Measurements from ENCODE around the gene MYPN.

The MYPN gene

GRCh38 chr10:68090586-68090985 lies 18.7 kb upstream of the MYPN start:
- DNase-seq (ENCODE audit: low read depth) = no peak

DNA sequence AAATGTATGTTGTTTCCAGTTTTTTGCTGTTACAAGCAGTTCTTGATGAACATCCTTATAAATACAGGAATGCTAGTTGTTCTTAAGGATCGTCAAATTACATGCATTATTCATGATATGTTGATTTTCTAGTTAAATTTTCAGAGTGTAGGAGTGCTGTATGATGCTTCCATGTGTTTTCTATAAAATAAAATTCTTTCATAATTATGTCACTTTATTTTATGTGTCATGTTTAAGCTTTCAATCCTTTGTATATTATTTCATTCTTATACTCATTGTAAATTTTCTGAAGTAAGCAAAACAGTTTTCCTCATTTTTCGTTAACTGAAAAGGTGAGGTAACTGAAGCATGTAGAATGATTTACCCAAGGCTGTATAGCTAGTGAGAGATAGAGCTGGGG lies 16.8 kb upstream of the MYPN start:
- no peak for DNase-seq (ENCODE audit: low read depth)

DNA sequence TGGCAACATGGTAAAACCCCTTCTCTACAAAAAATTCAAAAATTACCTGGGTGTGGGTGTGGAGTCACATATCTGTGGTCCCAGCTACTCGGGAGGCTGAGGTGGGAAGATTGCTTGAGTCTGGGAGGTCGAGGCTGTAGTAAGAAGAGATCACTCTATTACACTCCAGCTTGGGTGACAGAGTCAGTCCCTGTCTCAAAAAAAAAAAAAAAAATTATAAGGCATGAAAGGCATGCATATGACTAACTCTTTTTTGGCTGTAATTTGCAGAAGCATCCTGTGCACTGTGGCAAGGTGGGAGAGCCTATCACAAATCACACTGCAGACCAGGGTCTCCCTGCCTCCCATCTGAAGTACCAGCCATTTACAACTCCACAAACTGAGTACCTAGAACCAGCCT lies 14.1 kb upstream of the MYPN start:
- DNase-seq (ENCODE audit: low read depth) = no peak

- DNase-seq (ENCODE audit: low read depth) = peak; percentile 90
These were observed 12.3 kb upstream of the MYPN start for GRCh38 chr10:68096913-68097516.

DNA sequence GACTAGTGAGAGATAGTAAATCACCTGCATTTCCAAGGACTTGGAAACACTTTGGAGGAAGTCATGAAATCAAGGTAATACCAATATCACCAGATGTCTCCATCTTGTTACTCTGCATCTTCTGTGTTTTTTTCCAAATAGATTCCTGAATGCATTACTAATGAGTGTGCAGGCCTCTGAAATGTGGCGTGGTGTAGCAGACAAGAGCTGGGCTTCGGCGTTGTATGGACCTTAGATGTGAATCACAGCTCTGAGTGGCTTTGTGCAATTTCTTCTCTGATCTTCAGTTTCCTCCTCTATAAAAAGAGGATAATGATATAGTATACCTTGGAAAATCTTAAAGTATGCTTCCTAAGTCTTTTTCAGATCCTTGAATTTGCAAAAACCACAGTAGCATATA lies 9.6 kb upstream of the MYPN start:
- DNase-seq (ENCODE audit: low read depth) = no peak

- DNase-seq (ENCODE audit: low read depth) = no peak
These were observed 8.2 kb upstream of the MYPN start for GRCh38 chr10:68101066-68101465.

GRCh38 chr10:68103261-68103878 lies 5.9 kb upstream of the MYPN start:
- no peak for DNase-seq (ENCODE audit: low read depth)

GRCh38 chr10:68103901-68104300 lies 5.4 kb upstream of the MYPN start:
- no peak for DNase-seq (ENCODE audit: low read depth)

DNA sequence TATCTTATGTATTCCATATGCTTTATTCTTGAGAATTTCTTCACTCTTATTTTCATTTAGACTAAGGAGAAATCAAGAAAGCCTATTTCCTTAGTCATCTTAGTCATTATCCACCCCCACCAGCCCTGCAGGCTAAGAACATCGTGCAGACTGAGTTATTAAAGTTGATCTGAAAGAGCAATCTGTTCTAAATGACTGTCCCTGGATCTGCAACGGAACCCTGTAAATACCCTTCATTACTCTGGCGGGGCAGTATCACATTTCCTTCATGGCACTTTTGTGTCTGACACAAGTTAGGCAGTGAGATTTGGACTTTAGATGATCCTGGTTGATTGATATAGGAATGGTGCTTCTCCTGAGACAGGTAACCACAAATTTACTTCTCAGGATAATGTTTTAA lies 3.5 kb upstream of the MYPN start:
- peak; percentile 29 for DNase-seq (ENCODE audit: low read depth)

GRCh38 chr10:68106656-68107055 lies 2.6 kb upstream of the MYPN start:
- peak; percentile 83 for DNase-seq (ENCODE audit: low read depth)

GRCh38 chr10:68107651-68108050 lies 1.6 kb upstream of the MYPN start:
- DNase-seq (ENCODE audit: low read depth) = no peak

GRCh38 chr10:68108051-68108450 lies 1.2 kb upstream of the MYPN start:
- no peak for DNase-seq (ENCODE audit: low read depth)

GRCh38 chr10:68108653-68109052 lies 635 bp upstream of the MYPN start:
- DNase-seq (ENCODE audit: low read depth) = no peak

- no peak for DNase-seq (ENCODE audit: low read depth)
These were observed 739 bp downstream of the MYPN start for GRCh38 chr10:68110027-68110426.

DNA sequence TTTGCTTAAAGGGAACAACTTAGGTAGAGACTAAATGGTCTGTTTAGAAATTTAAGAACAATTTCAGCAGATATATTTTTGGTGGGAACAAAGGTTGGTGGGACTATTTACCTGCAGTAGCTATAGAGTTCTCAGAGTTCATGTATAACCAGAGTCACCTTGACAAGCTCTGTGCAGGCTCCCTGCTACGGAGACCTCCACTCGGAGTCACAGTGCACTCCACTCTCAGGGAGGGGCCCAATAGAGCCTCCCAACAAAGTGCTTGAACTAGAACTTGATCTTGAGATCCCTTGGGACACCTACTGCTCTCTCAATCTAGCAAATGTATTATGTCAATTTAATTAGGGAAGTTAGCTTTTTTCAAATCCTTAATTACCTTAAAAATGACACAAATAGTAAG lies 2.3 kb downstream of the MYPN start:
- no peak for DNase-seq (ENCODE audit: low read depth)

DNA sequence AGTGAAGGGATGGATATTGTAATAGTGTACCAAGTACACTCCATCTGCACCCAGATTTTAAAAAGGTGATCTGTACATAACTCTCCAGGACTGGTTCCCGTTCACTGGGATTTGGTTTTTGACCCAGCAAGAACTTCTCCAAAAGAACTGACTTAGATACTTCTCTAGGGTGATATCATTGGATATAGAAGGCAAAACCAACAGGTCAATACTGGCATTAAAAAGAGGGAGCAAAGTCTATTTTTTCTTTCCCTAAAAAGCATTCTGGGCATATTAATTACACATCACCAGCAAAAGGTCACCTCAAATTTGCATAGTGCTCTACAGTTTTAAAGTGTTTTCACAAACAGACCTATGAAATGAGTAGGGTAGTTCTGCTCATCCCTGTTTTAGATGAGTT lies 3.5 kb downstream of the MYPN start:
- no peak for DNase-seq (ENCODE audit: low read depth)

DNA sequence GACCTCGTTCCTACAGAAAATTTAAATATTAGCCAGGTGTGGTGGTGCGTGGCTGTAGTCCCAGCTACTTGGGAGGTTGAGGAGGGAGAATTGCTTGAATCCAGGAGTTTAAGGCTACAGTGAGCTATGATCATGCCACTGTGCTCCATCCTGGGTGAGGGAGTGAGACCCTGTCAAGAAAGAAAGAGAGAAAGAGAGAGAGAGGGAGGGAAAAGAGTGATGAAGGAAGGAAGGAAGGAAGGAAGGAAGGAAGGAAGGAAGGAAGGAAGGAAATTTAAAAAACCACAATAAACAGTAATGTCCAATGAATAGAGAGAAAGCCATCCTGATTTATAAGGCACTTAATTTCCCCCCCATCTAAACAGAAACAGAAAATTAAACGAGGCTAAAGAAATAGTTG lies 9.4 kb downstream of the MYPN start:
- DNase-seq (ENCODE audit: low read depth) = no peak

- DNase-seq (ENCODE audit: low read depth) = no peak
These were observed 11.9 kb downstream of the MYPN start for GRCh38 chr10:68121020-68121743.

DNA sequence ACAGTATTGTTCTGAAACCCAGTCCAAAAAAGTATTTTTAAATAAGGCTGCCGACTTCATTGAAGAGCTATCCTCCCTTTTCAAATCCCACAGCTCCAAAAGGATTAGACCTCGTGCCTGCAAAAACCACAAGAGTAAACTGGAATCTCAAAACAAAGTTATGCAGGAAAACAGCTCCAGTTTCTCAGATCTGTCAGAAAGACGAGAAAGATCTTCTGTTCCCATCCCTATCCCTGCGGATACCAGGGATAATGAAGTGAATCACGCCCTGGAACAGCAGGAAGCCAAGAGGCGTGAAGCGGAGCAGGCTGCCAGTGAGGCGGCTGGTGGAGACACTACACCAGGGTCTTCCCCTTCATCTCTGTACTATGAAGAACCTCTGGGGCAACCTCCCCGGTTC lies 12.6 kb downstream of the MYPN start:
- DNase-seq (ENCODE audit: low read depth) = peak; percentile 23

- no peak for DNase-seq (ENCODE audit: low read depth)
These were observed 15.4 kb downstream of the MYPN start for GRCh38 chr10:68124718-68125117.

DNA sequence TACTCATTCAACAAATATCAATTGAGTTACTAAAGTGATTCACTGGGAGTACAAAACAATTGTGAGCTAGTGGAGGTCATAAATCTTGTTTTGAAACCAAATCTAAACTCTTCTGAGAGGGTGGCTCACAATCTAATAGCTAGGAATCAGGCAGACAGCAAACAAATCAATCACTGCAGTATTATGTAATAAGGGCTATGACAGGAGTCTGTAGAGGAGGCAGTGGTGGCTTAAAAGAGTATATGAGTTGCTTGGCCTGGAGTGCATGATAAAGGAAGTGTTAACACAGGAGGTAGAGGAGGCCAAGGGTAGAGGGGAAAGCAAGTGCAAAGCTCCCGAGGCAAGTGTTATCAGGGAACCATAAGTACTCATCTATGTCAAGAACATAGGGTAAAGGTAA lies 16.5 kb downstream of the MYPN start:
- DNase-seq (ENCODE audit: low read depth) = no peak

DNA sequence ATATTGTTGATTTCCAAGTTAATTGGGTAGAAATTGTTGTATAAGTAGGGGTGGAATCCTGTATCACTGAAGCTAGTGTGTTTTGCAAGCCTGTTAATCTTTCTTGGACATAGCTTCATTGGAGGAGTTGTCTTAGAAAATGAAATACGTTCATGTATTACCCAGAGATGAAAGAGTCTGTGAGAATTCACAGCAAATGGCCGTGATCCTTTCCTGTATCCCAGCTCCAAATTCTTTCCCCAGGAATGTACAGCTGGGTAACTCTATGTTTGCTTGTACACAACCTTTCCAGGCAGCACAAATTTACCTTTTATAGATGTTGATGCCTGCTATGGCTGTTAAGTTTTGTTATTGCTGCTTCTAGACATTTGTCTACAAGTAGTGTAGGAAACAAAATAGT lies 18.7 kb downstream of the MYPN start:
- DNase-seq (ENCODE audit: low read depth) = no peak

GRCh38 chr10:68132391-68132790 lies 23.1 kb downstream of the MYPN start:
- DNase-seq (ENCODE audit: low read depth) = no peak

DNA sequence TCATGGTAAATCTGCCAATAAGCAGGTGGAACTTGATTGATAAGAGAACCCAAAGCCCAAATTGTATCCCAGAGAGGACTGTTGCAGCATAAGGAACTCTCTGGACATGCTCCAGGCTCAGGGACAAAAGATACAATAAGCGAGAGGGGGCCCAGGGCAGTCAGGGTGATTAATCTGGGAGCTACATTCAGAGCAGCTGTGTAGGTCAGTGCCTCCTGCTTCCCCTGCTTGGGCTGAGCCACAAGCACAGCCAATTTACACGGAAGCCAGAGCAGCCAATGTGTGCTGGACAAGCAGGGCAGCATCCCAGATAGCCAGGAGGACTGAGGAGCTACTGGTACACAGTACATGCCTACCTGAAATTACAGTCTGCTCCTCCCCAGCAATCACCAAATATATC lies 24.2 kb downstream of the MYPN start:
- DNase-seq (ENCODE audit: low read depth) = no peak
